Activated T-cell treated with anti-CD3 and anti-CD28 coated beads, Interleukin-2, amount 50 U/mL, for 1 hour (primary cell): Measurements from ENCODE around the gene RASIP1.
"Not testable (repeated sequence)": the region's sequence is repeated elsewhere in the genome, so short reads cannot be mapped to it uniquely, and the experiment has no call there.

ENCODE experiments used
- DNase-seq: peaks from one replicate; pipeline ENCODE4 v3.0.0-alpha.2; 2020

The RASIP1 gene, protein sequence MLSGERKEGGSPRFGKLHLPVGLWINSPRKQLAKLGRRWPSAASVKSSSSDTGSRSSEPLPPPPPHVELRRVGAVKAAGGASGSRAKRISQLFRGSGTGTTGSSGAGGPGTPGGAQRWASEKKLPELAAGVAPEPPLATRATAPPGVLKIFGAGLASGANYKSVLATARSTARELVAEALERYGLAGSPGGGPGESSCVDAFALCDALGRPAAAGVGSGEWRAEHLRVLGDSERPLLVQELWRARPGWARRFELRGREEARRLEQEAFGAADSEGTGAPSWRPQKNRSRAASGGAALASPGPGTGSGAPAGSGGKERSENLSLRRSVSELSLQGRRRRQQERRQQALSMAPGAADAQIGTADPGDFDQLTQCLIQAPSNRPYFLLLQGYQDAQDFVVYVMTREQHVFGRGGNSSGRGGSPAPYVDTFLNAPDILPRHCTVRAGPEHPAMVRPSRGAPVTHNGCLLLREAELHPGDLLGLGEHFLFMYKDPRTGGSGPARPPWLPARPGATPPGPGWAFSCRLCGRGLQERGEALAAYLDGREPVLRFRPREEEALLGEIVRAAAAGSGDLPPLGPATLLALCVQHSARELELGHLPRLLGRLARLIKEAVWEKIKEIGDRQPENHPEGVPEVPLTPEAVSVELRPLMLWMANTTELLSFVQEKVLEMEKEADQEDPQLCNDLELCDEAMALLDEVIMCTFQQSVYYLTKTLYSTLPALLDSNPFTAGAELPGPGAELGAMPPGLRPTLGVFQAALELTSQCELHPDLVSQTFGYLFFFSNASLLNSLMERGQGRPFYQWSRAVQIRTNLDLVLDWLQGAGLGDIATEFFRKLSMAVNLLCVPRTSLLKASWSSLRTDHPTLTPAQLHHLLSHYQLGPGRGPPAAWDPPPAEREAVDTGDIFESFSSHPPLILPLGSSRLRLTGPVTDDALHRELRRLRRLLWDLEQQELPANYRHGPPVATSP

DNA sequence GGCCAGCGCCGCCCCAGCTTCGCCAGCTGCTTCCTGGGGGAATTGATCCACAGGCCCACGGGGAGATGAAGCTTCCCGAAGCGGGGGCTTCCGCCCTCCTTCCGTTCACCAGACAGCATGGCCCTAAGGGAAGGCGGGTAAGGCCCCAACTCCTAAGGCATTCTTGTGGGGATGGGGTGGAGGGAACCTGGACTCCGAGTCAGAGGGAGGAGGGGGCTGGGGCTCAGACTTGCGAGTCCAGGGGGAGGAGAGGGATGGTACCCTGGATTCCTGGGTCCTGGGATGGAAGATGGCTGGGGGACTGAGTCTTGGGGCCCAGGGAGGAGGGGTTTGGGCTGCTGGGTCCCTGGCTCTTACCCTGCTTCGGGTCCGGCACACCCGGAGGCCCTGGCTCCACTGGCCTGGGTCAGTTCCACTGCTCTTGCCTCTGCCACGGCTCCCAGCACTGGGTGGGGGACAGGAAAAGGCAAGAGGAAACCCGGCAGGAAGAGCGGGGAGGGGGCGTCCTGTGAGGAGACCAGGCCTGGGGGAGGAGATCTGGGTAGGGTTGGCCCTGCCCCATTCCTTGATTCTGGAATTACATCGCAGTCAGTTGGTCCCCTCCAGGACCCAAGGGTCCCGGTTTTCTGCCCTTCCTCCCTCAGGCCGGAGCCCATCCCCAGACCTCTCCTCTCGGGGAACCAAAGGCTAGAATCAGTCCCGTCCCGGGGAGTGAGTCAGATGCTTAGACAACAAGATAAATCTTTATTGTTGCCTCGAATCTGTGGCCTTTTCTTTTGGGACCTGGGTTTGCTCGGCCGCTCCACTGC is at the start of gene RASIP1:
TSS of gene RASIP1 (minus strand) at position 447 of the 809 bp plus-strand sequence. CDS start at position 119, 328 bp downstream.
- no peak for DNase-seq

DNA sequence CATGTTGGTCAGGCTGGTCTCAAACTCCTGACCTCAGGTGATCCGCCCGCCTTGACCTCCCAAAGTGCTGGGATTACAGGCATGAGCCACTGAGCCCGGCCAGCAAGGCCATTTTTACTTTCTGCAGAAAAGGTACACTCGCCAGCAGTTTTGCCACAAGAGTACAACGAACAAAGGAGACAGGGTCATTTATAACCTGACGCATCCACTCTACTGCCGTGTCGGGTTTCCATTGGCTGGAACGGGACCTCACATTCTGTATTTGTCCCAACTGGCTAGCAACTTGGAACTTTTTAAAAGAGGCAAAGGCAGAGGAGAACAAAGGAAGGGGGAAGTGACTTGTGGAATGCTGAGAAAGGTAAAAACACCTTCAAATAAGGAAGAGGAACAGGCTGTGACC is 46.9 kb upstream of the RASIP1 start:
- not testable (repeated sequence) for DNase-seq

DNA sequence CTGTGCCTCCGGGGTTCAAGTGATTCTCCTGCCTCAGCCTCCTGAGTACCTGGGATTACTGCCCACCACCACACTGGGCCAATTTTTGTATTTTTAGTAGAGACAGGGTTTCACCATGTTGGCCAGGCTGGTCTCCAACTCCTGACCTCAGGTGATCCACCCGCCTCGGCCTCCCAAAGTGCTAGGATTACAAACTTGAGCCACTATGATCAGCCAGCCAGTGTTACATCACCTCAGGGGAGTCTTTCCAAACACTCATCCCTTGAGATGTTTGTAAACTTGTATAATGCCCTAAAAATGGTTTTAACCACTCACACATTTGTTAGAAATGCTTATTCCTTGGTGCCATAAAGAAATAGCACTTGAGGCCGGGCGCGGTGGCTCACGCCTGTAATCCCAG is 46.0 kb upstream of the RASIP1 start:
- DNase-seq = not testable (repeated sequence)

DNA sequence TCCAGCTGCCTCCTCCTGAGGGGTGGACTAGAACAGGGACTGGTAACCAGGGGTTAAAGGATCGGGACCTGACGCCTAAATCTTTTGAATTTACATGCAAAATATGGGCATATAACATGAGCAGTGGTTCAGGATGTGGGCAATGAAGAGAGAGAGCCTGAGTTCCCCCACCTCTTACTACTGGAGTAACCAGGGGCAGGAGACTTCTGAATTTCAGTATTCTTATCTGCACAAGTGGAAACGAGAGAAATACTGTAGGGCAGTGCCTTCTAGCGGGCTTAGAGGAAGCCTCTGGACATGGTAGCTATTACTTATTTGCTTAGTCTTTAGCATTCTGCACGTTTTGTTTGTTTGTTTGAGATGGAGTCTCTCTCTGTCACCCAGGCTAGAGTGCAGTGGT is 44.1 kb upstream of the RASIP1 start:
- DNase-seq = no peak

DNA sequence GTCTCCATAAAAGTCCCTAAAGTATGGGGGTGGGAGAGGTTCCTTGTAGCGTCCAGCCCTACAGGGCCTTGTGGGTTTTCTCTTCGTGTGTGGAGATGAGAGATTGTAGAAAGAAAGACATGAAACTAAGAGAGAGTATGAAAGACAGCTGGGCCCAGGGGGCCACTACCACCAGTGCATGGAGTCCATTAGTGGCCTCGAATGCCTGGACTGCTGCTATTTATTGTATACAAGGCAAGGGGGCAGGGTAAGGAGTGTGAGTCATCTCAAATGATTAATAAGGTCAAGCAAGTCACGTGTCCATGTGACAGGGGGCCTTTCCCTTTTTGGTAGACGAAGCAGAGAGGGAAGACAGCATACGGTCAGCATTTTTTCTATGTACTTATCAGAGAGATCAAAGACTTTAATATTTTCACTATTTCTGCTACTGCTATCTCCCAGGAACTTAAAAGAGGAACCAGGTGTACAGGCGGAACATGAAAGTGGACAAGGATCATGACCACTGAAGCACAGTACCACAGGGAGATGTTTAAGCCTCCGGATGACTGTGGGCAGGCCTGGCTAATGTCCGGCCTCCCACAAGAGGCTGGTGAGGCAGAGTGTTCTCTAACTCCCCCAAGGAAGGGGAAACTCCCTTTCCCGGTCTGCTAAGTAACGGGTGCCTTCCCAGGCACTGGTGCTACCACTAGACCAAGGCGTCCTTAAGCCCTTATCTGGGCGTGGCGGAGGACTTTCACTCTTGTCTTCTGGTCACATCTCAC is 40.4 kb upstream of the RASIP1 start:
- no peak for DNase-seq

DNA sequence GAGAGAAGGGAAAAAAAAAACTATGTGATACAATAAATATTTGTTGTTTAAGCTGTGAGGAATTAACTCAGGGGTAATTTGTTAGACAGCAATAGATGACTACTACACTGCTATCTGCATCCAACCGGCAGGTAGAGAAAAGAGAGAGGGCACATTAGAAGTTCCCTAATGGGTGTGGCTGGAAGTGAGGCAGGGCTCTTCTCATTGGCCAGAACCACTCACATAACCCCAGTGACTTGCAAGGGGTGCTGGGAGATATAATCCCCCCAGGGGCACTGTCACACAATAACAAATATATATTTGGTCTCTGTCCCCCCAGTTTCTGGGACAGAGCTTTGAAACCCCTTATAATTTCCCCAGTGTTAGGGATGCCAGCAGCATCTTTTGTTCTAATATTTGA is 39.2 kb upstream of the RASIP1 start:
- DNase-seq = no peak

DNA sequence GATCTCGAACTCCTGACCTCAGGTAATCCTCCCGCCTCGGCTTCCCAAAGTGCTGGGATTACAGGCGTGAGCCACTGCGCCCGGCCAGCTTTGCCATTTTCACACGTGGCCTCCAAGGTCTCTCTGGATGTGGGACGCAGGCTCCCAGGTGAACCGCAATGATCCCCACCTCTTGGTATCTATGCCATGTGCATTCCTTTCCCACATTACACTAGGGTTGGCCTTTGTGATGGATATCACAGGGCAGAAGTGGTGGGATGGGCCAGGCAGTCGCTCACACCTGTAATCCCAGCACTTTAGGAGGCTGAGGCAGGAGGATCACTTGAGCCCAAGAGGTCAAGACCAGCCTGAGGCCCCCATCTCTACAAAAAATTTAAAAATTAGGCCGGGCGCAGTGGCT is 37.3 kb upstream of the RASIP1 start:
- DNase-seq = no peak

DNA sequence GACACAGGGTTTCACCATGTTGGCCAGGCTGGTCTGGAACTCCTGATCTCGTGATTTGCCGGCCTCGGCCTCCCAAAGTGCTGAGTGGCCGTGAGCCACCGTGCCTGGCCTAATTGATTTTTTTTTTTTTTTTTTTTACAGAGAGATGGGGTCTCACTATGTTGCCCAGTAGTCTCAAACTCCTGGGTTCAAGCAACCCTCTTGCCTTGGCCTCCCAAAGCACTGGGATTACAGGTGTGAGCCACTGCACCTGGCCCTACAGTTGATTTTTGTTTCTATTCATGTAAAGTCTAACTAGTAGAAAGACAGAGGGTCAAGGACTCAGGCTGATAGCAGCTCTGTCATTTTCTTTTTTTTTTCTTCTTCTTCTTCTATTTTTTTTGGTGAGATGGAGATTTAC is 36.7 kb upstream of the RASIP1 start:
- no peak for DNase-seq

DNA sequence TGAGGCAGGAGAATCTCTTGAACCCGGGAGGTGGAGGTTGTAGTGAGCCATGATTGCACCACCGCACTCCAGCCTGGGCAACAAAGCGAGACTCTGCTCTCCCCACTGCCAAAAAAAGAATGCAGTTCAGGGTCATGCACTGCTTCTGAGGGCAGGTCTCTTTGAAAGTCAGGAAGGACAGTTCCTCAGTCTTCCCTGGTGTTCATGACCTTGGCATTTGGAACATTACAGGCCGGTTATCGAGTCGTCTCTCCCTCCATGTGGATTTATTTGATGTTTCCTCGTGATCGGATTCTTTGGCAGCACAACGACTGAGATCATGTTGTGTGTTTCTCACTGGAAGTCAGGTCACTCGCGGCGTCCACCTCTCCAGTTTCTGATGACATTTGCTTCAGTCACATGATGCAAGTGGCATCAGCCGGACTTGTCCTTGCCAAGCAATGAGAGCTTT is 32.1 kb upstream of the RASIP1 start:
- DNase-seq = no peak

DNA sequence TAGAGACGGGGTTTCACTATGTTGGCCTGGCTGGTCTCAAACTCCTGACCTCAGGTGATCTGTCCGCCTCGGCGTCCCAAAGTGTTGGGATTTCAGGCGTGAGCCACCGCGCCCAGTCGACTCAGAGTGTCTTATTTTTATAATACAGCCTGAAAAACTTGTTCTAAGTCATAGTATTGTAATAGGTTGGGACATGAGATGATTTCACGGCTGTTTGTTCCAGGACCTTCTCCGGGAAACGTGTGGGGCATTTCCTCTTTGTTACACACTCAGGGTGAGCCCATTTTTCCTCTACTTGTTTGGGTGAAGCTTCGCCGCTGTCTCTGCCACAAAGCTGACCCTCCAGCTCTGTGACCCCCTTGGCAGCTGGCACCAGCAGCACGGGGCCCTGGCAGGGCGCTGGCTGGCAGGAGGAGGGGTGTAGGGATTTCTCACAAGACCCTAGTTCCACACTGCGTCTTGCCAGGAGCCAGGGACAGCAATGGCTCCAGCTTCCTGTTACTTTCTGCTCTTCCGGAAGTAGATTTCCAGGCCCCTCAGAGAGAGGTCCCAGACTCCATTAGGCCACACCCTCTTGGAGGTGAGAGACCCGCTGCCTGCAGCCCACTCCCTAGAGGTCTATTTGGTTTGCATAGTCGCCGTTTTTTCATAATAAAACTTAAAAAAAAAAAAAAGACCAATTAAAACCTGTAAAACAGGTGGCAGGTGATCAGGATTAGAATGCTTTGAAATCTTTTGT is 30.5 kb upstream of the RASIP1 start:
- DNase-seq = no peak

DNA sequence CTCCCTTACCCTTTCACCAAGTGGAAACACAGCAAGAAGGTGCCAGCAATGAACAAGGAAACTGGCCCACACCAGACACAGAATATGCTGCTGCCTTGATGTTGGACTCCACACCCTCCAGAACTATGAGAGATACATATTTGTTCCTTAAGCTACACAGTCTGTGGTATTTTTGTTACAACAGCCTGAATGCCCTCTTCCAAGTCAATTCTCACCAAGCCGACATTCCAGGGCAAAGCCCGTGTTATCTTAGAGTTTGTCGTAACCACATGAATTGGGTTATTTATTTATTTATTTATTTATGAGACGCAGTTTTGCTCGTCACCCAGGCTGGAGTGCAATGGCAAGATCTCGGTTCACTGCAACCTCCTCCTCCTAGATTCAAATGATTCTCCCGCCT is 29.9 kb upstream of the RASIP1 start:
- DNase-seq = no peak

DNA sequence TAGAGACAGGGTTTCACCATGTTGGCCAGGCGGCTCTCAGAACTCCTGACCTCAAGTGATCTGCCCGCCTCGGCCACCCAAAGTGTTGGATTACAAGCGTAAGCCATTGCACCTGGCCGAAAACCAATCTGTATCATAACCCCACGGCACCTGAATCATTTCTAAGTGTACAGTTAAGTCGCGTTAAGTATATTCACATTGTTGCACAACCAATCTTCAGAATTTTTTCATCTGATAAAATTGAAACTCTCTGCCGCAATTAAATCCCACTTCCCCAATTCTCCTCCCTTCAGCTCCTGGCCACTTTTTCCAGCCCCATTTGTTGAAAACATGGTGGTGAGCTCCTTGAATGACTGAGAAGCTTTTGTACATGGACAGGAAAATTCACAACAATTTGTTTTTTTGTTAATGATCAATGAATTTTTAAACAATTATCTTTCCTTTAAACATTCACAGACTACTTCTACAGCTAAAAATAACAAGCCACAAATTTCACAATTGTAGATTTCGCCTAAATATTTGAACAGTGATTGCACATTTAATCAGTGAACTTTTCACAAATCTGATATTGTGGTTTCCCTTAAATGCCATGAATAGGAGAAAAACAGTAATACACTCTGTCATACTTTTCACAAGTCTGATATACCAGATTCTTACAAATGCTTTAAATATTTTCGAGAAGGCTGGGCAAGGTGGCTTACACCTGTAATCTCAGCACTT is 28.7 kb upstream of the RASIP1 start:
- DNase-seq = no peak

DNA sequence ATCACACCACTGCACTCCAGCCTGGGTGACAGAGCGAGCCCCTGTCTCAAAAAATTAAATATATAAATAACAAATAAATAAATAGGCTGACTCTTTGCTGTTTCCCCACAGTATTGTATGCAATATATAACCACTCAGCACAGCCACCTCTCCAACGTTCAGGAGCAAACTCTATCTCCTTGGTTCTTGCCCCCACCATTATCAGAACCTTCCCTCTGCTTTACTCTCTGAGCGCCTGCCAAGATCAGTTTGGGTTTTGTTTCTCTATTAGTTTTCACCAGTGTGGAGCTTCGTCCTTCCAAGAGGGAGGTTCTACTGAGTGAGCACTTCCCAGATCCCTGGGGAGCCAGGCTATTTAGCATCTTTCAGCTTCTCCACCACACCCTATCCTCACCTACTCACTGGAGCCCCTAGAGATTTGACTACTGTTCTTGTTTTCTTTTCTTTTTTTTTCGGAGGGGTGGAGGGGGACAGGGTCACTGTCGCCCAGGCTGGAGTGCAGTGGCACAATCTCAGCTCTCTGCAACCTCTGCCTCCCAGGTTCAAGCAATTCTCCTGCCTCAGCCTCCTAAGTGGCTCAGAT is 27.9 kb upstream of the RASIP1 start:
- not testable (repeated sequence) for DNase-seq

DNA sequence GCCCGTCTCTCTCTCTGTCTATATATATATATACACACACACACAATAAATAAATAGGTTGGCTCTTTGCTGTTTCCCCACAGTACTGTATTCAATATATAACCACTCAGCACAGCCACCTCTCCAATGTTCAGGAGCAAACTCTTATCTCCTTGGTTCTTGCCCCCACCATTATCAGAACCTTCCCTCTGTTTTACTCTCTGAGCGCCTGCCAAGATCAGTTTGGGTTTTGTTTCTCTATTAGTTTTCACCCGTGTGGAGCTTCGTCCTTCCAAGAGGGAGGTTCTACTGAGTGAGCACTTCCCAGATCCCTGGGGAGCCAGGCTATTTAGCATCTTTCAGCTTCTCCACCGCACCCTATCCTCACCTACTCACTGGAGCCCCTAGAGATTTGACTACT is 25.4 kb upstream of the RASIP1 start:
- DNase-seq = not testable (repeated sequence)

DNA sequence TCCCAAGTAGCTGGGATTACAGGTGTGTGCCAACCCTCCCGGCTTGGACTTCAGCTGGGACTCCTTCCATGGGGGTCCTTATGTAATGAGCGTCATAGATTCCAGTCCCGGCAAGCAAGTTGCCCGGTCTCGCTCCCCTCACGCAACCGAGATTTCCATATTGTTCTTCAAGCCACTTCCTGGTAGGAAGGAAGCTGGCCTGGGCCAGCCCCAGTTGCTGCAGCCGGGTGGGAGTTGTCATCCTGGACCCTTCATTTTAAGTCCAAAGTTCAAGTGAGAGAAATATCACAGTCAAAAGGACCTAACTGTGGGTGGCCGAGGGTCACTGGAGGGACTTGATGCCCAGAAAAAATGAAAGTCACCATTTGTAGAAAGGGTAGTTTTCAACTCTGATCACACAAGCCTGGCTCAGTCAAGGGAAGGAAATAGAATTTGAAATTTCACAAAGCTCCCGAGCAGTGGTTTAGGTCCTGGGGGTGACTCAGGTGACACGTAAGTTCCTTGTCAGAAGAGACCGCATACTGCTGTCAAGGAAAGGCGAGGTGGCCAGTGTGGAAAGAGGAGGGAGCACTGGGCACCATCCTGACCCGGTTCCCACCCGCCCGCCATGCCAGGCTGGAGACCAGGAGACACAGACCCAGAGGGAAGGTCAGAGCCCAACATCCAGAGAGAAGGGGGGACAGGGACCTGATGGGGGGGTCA is 20.2 kb upstream of the RASIP1 start:
- DNase-seq = no peak

DNA sequence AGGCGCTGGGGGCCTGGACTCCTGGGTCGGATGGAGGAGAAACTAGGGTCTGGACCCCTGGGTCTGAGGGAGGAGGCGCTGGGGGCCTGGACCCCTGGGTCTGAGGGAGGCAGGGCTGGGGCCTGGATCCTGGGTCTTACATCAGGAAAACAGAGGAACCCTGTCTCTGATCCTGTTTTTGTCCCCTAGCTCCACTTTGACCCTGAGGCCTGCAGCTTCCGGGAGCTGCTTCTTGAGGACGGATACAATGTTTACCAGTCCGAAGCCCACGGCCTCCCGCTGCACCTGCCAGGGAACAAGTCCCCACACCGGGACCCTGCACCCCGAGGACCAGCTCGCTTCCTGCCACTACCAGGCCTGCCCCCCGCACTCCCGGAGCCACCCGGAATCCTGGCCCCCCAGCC is 17.3 kb upstream of the RASIP1 start:
- no peak for DNase-seq

DNA sequence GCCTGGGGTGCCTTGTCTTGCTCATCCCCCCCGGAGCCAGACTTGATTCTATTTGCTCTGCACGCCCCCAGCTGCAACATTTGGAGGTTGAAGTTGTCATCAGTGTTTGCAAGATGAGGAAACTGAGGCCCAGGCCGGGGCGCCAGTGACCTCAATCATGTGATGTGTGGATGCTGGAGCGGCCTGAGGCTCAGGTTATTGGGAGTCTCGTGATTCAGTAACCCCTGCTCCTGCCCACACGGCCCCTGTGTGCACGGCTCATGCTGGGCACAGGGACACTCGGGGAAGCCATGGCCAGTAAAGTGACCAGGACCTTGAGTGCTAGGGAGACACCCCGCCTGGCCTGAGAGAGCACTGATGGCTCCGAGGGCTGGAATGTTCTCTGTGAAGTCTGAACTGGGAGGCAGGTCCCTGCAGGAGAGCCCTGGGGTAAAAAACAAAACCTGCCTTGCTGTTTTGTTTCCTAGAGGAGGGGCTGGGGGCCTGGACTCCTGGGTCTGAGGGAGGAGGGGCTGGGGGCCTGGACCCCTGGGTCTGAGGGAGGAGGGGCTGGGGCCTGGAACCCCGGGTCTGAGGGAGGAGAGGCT is 16.8 kb upstream of the RASIP1 start:
- DNase-seq = no peak

DNA sequence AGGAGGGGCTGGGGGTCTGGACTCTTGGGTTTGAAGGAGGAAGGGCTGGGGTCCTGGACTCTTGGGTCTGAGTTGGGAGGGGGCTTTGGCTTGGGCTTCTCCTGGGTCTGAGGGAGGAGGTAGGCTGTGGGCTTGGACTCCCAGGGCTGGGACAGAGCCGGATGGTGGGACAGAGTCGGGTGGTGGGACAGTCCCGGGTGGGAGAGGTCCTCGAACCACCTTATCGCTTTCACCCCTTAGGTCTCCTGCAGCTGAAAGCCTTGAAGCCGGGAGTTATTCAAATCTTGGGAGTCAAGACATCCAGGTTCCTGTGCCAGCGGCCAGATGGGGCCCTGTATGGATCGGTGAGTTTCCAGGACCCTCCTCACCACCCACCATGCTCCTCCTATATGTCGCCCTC is 16.3 kb upstream of the RASIP1 start:
- DNase-seq = no peak

DNA sequence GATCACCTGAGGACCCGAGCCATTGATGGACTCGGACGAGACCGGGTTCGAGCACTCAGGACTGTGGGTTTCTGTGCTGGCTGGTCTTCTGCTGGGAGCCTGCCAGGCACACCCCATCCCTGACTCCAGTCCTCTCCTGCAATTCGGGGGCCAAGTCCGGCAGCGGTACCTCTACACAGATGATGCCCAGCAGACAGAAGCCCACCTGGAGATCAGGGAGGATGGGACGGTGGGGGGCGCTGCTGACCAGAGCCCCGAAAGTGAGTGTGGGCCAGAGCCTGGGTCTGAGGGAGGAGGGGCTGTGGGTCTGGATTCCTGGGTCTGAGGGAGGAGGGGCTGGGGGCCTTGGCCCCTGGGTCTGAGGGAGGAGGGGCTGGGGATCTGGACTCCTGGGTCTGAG is 15.8 kb upstream of the RASIP1 start:
- DNase-seq = no peak
